HEK293 (cell line): ENCODE data around the gene CFAP99.

ENCODE experiments used
- CTCF ChIA-PET: fragments of 350-600 bp; formaldehyde crosslinking; extraction: SDS; loops from one replicate; lab custom pipeline; 2021; ENCODE audit warnings: antibody characterized with exemption; lab: Yijun Ruan, JAX
- POLR2A ChIA-PET: fragments of 300-600 bp; formaldehyde crosslinking; extraction: SDS; loops from one replicate; lab custom pipeline; 2020; ENCODE audit warnings: antibody characterized with exemption, inconsistent platforms; lab: Yijun Ruan, JAX
- H3K27ac ChIP-seq: fragments of 200-500 bp; sonication (Bioruptor generic); 2 replicates; pipeline ENCODE4 v1.5.1; 2014; ENCODE audit warnings: low read depth, low read length, control low read depth, inconsistent platforms; ENCODE audit errors: extremely low read depth
- H3K36me3 ChIP-seq, 2 experiments: fragments of 200-500 bp in 1 of 2; sonication (Bioruptor generic) in 1 of 2; 1 replicate in 1 of 2; 2 replicates in 1 of 2; pipeline ENCODE4 v1.5.1; 2014 to 2017; ENCODE audit warnings: inconsistent platforms in 2 of 2, low read length in 2 of 2; ENCODE audit not compliant: control insufficient read depth in 2 of 2, insufficient read depth in 1 of 2
- H3K4me1 ChIP-seq: fragments of 200-500 bp; sonication (Bioruptor generic); 2 replicates; pipeline ENCODE4 v1.5.1; 2014; ENCODE audit warnings: mild to moderate bottlenecking, low read length, inconsistent platforms; ENCODE audit not compliant: control insufficient read depth, insufficient read depth
- H3K4me3 ChIP-seq: 2 replicates; pipeline ENCODE4 v1.5.1; 2011; ENCODE audit warnings: low read depth, mild to moderate bottlenecking, control low read depth, low read length, moderate library complexity
- H3K9me3 ChIP-seq: fragments of 200-500 bp; sonication (Bioruptor generic); 2 replicates; pipeline ENCODE4 v1.5.1; 2014; ENCODE audit warnings: low read depth, low read length, inconsistent platforms; ENCODE audit not compliant: control insufficient read depth, insufficient read depth
- FEZF1 ChIP-seq: fragments of 450-650 bp; formaldehyde crosslinking; IDR thresholded peaks from 2 replicates; pipeline ENCODE4 v1.5.1; 2016; ENCODE audit warnings: missing biosample characterization, missing genetic modification characterization
- GLI2 ChIP-seq: fragments of 450-650 bp; formaldehyde crosslinking; IDR thresholded peaks from 2 replicates; pipeline ENCODE4; 2017; ENCODE audit warnings: missing biosample characterization, missing genetic modification characterization, low read depth, borderline replicate concordance
- IKZF3 ChIP-seq: fragments of 450-650 bp; IDR thresholded peaks from 2 replicates; pipeline ENCODE4 v1.5.0; 2018; ENCODE audit warnings: missing biosample characterization, mild to moderate bottlenecking, missing genetic modification characterization, moderate library complexity
- ZBTB7A ChIP-seq: fragments of 450-650 bp; formaldehyde crosslinking; IDR thresholded peaks from 2 replicates; pipeline ENCODE4 v1.5.1; 2016; ENCODE audit warnings: low read depth, missing biosample characterization, missing genetic modification characterization
- ZNF211 ChIP-seq: fragments of 450-650 bp; formaldehyde crosslinking; IDR thresholded peaks from 2 replicates; pipeline ENCODE4 v1.5.1; 2016; ENCODE audit warnings: low read depth, missing biosample characterization, missing genetic modification characterization
- ZNF221 ChIP-seq: fragments of 450-650 bp; formaldehyde crosslinking; IDR thresholded peaks from 2 replicates; pipeline ENCODE4 v1.5.1; 2017; ENCODE audit warnings: missing biosample characterization, missing genetic modification characterization, borderline replicate concordance
- ZNF239 ChIP-seq: fragments of 450-650 bp; formaldehyde crosslinking; IDR thresholded peaks from 2 replicates; pipeline ENCODE4 v1.5.1; 2016; ENCODE audit warnings: missing biosample characterization, missing genetic modification characterization
- ZNF24 ChIP-seq: fragments of 450-650 bp; formaldehyde crosslinking; IDR thresholded peaks from 2 replicates; pipeline ENCODE4 v1.5.1; 2016; ENCODE audit warnings: missing biosample characterization, missing genetic modification characterization
- ZNF391 ChIP-seq: fragments of 450-650 bp; formaldehyde crosslinking; IDR thresholded peaks from 2 replicates; pipeline ENCODE4 v1.5.1; 2016; ENCODE audit warnings: low read depth, missing biosample characterization, missing genetic modification characterization, borderline replicate concordance
- ZNF394 ChIP-seq: fragments of 450-650 bp; formaldehyde crosslinking; IDR thresholded peaks from 2 replicates; pipeline ENCODE4 v1.5.1; 2016; ENCODE audit warnings: missing biosample characterization, missing genetic modification characterization, mild to moderate bottlenecking, moderate library complexity, borderline replicate concordance
- ZNF521 ChIP-seq: fragments of 450-650 bp; formaldehyde crosslinking; IDR thresholded peaks from 2 replicates; pipeline ENCODE4 v1.5.1; 2017; ENCODE audit warnings: missing biosample characterization, mild to moderate bottlenecking, missing genetic modification characterization
- ZNF670 ChIP-seq: fragments of 450-650 bp; formaldehyde crosslinking; IDR thresholded peaks from 2 replicates; pipeline ENCODE4 v1.5.1; 2016; ENCODE audit warnings: missing biosample characterization, missing genetic modification characterization, low read depth
- ZNF777 ChIP-seq: fragments of 450-650 bp; formaldehyde crosslinking; IDR thresholded peaks from 2 replicates; pipeline ENCODE4 v1.5.1; 2017; ENCODE audit warnings: missing biosample characterization, missing genetic modification characterization, borderline replicate concordance
- ZNF843 ChIP-seq: fragments of 450-650 bp; formaldehyde crosslinking; IDR thresholded peaks from 2 replicates; pipeline ENCODE4 v1.5.1; 2016; ENCODE audit warnings: missing biosample characterization, missing genetic modification characterization
- ZSCAN30 ChIP-seq: fragments of 450-650 bp; IDR thresholded peaks from 2 replicates; pipeline ENCODE4 v1.5.1; 2018; ENCODE audit warnings: missing biosample characterization, mild to moderate bottlenecking, missing genetic modification characterization, moderate library complexity
- TF ChIP-seq, protein P1 (sequence below): fragments of 450-650 bp; formaldehyde crosslinking; IDR thresholded peaks from 2 replicates; pipeline ENCODE4 v1.5.1; 2016; ENCODE audit warnings: missing biosample characterization, missing genetic modification characterization
- TF ChIP-seq, protein P2 (sequence below): fragments of 450-650 bp; formaldehyde crosslinking; IDR thresholded peaks from 2 replicates; pipeline ENCODE4 v1.5.1; 2016; ENCODE audit warnings: missing biosample characterization, missing genetic modification characterization, borderline replicate concordance
- TF ChIP-seq, protein P3 (sequence below): fragments of 450-650 bp; formaldehyde crosslinking; IDR thresholded peaks from 2 replicates; pipeline ENCODE4 v1.5.1; 2017; ENCODE audit warnings: missing biosample characterization, missing genetic modification characterization

CFAP99 gene

DNA sequence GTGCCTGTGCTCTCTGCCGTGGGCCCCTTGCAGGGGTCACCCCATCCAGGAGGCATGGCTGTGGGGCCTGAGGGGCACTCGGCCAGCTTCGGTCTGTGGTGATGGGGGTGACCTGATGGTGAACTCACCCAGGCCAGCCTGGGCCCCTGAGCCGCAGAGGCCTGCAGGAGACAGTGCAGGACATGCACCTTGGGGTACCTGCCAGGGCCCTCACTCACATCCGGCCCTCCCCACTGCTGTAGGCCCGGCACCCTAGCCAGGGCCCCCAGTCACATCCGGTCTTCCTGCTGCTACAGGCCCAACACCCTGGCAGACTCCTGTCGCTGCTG lies 7.3 kb downstream of the CFAP99 start:
- H3K36me3 ChIP-seq, result no peaks in the 10 kb centered on the region
- CTCF ChIA-PET, result no interaction called here
- H3K27ac ChIP-seq, result no peak overlapping the region

GRCh38 chr4:2426711-2427275 lies 8.0 kb downstream of the CFAP99 start:
- Histone ChIP-seq H3K27ac (no peak overlapping the region), H3K36me3 (no peaks in the 10 kb centered on the region), H3K4me1 (no peaks in the 10 kb centered on the region), H3K9me3 (no peaks in the 10 kb centered on the region), H3K4me3 (no peak overlapping the region)
- POLR2A ChIA-PET, result no interaction called here
- CTCF ChIA-PET, result interaction anchor here (0.7 kb wide), 1 partner anchor 64 kb away, joined by 3 read pairs; no protein-coding TSS in a partner anchor
- TF ChIP-seq ZNF211 (tag by site-specific recombination) (no peak), IKZF3 (tag by site-specific recombination) (no peak)
- TF ChIP-seq, protein P1, sequence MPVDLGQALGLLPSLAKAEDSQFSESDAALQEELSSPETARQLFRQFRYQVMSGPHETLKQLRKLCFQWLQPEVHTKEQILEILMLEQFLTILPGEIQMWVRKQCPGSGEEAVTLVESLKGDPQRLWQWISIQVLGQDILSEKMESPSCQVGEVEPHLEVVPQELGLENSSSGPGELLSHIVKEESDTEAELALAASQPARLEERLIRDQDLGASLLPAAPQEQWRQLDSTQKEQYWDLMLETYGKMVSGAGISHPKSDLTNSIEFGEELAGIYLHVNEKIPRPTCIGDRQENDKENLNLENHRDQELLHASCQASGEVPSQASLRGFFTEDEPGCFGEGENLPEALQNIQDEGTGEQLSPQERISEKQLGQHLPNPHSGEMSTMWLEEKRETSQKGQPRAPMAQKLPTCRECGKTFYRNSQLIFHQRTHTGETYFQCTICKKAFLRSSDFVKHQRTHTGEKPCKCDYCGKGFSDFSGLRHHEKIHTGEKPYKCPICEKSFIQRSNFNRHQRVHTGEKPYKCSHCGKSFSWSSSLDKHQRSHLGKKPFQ (tag by site-specific recombination), result no peak
- TF ChIP-seq, protein P2, sequence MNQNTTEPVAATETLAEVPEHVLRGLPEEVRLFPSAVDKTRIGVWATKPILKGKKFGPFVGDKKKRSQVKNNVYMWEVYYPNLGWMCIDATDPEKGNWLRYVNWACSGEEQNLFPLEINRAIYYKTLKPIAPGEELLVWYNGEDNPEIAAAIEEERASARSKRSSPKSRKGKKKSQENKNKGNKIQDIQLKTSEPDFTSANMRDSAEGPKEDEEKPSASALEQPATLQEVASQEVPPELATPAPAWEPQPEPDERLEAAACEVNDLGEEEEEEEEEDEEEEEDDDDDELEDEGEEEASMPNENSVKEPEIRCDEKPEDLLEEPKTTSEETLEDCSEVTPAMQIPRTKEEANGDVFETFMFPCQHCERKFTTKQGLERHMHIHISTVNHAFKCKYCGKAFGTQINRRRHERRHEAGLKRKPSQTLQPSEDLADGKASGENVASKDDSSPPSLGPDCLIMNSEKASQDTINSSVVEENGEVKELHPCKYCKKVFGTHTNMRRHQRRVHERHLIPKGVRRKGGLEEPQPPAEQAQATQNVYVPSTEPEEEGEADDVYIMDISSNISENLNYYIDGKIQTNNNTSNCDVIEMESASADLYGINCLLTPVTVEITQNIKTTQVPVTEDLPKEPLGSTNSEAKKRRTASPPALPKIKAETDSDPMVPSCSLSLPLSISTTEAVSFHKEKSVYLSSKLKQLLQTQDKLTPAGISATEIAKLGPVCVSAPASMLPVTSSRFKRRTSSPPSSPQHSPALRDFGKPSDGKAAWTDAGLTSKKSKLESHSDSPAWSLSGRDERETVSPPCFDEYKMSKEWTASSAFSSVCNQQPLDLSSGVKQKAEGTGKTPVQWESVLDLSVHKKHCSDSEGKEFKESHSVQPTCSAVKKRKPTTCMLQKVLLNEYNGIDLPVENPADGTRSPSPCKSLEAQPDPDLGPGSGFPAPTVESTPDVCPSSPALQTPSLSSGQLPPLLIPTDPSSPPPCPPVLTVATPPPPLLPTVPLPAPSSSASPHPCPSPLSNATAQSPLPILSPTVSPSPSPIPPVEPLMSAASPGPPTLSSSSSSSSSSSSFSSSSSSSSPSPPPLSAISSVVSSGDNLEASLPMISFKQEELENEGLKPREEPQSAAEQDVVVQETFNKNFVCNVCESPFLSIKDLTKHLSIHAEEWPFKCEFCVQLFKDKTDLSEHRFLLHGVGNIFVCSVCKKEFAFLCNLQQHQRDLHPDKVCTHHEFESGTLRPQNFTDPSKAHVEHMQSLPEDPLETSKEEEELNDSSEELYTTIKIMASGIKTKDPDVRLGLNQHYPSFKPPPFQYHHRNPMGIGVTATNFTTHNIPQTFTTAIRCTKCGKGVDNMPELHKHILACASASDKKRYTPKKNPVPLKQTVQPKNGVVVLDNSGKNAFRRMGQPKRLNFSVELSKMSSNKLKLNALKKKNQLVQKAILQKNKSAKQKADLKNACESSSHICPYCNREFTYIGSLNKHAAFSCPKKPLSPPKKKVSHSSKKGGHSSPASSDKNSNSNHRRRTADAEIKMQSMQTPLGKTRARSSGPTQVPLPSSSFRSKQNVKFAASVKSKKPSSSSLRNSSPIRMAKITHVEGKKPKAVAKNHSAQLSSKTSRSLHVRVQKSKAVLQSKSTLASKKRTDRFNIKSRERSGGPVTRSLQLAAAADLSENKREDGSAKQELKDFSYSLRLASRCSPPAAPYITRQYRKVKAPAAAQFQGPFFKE (tag by site-specific recombination), result no peak

More for the DNA sequence above, 7.3 kb downstream of the CFAP99 start:
- Histone ChIP-seq H3K9me3 (no peaks in the 10 kb centered on the region), H3K4me3 (no peak overlapping the region), H3K4me1 (no peaks in the 10 kb centered on the region)
- POLR2A ChIA-PET, result no interaction called here
- TF ChIP-seq ZBTB7A (tag by site-specific recombination), result no peak
- TF ChIP-seq, protein P3, sequence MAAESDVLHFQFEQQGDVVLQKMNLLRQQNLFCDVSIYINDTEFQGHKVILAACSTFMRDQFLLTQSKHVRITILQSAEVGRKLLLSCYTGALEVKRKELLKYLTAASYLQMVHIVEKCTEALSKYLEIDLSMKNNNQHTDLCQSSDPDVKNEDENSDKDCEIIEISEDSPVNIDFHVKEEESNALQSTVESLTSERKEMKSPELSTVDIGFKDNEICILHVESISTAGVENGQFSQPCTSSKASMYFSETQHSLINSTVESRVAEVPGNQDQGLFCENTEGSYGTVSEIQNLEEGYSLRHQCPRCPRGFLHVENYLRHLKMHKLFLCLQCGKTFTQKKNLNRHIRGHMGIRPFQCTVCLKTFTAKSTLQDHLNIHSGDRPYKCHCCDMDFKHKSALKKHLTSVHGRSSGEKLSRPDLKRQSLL (tag by site-specific recombination), result no peak

DNA sequence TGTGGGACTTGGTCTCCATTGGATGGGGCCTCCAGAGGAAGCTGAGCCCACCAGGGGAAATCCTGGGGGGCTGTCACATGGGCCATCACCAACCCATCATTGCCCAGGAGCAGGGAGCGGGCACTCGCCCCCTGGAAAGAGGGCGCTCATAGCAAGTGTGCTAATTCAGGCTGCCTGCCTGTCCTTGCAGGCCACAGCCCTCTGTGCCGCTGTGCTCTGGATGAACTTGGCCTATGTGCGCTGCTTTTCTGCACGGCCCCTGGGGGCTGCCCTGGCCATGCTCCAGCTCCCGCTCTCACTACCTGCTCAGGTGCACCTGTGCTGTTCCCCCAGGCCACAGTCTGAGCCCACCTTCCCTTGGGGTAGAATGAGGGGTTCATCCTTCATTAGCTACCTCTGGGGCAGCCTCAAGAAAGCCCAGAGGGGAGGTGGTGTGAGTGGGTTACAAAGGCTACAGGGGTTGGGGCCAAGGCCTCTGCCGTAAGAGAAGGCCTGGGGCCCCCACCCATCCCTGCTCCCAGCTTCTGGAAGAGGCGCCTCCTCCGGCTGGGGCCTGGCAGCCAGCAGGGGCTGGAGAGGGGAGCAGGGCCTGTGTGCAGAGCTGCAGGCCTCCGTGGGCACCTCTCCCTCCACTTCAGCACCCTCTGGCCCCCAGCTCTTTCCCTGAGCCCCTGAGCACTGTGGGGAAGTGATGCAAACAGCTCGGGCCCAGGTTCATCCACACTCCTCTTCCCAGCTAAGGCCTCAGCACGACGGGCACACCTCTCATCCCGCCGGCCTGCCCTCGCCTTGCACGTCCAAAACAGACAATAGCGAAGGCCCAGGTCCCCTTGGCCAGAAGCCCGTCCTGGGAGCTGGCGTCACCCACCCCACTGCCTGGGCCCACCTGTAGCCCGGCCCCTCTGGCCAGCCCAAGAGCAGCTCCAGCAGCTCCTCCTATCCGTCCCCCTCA lies 8.9 kb downstream of the CFAP99 start:
- TF ChIP-seq IKZF3 (tag by site-specific recombination) (no peak), GLI2 (tag by site-specific recombination) (no peak), ZNF24 (tag by site-specific recombination) (no peak), ZNF239 (tag by site-specific recombination) (no peak), ZNF391 (tag by site-specific recombination) (no peak), ZNF843 (tag by site-specific recombination) (no peak), ZNF670 (tag by site-specific recombination) (no peak), ZNF777 (tag by site-specific recombination) (no peak), FEZF1 (tag by site-specific recombination) (no peak), ZNF394 (tag by site-specific recombination) (no peak), ZNF521 (no peak), ZSCAN30 (tag by site-specific recombination) (no peak), ZNF221 (tag by site-specific recombination) (no peak)
- Histone ChIP-seq H3K27ac (no peak overlapping the region), H3K9me3 (no peaks in the 10 kb centered on the region), H3K4me1 (no peaks in the 10 kb centered on the region), H3K4me3 (no peak overlapping the region), H3K36me3 (no peaks in the 10 kb centered on the region)
- POLR2A ChIA-PET, result no interaction called here
- CTCF ChIA-PET, result interaction anchor here (0.6 to 0.7 kb wide), 3 partner anchors 9 to 63 kb away, joined by 3 to 4 read pairs (median 3); partner anchors contain the start of gene CFAP99
